HG03139 (cell line): ENCODE data around the gene PATL1.

Experiments
- ATAC-seq: cut with Tn5 transposase; IDR thresholded peaks from one replicate; pipeline ENCODE4 v1.9.1; 2021; ENCODE audit not compliant: unreplicated experiment

The PATL1 gene

GRCh38 chr11:59615637-59616395, 53.0 kb downstream of the PATL1 start, which contains the start of gene OSBP:
OSBP (minus strand) TSS chr11:59615774; CDS start chr11:59615664, 110 bp downstream.
- peak; percentile 79 for ATAC-seq

- ATAC-seq = peak; percentile 14
Observed at GRCh38 chr11:59615120-59615636, 53.7 kb downstream of the PATL1 start.

- ATAC-seq = no peak
Observed at GRCh38 chr11:59614277-59615119, 54.3 kb downstream of the PATL1 start.

- no peak for ATAC-seq
Observed at GRCh38 chr11:59611570-59612565, 57.0 kb downstream of the PATL1 start.

GRCh38 chr11:59610289-59610688, 58.5 kb downstream of the PATL1 start:
- no peak for ATAC-seq

GRCh38 chr11:59607703-59608454, 61.0 kb downstream of the PATL1 start:
- no peak for ATAC-seq

GRCh38 chr11:59602432-59602831, 66.4 kb downstream of the PATL1 start:
- no peak for ATAC-seq

GRCh38 chr11:59601788-59602187, 67.0 kb downstream of the PATL1 start:
- no peak for ATAC-seq

- no peak for ATAC-seq
Observed at GRCh38 chr11:59600636-59601035, 68.2 kb downstream of the PATL1 start.

GRCh38 chr11:59600234-59600633, 68.6 kb downstream of the PATL1 start:
- ATAC-seq = no peak

- ATAC-seq = no peak
Observed at GRCh38 chr11:59598961-59599360, 69.9 kb downstream of the PATL1 start.
